ENCODE measurements around the gene TSC2.
"Not testable (repeated sequence)": the region's sequence is repeated elsewhere in the genome, so short reads cannot be mapped to it uniquely, and the experiment has no call there.

TSC2 gene

GRCh38 chr16:2107791-2108125 is 60.0 kb downstream of the TSC2 start:
- DNase-seq, result not testable (repeated sequence)

GRCh38 chr16:2108446-2109270 is 60.9 kb downstream of the TSC2 start:
- not testable (repeated sequence) for DNase-seq

GRCh38 chr16:2109271-2109580 is 61.4 kb downstream of the TSC2 start:
- DNase-seq, result not testable (repeated sequence)

GRCh38 chr16:2109872-2110271 is 62.1 kb downstream of the TSC2 start:
- DNase-seq, result not testable (repeated sequence)

GRCh38 chr16:2110332-2111008 is 62.7 kb downstream of the TSC2 start:
- DNase-seq, result not testable (repeated sequence)

- DNase-seq, result not testable (repeated sequence)
Measured at GRCh38 chr16:2111009-2111353, 63.2 kb downstream of the TSC2 start.

GRCh38 chr16:2111412-2112335 is 63.9 kb downstream of the TSC2 start:
- not testable (repeated sequence) for DNase-seq

GRCh38 chr16:2112539-2113106 is 64.8 kb downstream of the TSC2 start:
- not testable (repeated sequence) for DNase-seq

GRCh38 chr16:2114225-2114624 is 66.4 kb downstream of the TSC2 start:
- DNase-seq, result not testable (repeated sequence)

GRCh38 chr16:2114885-2115590 is 67.3 kb downstream of the TSC2 start:
- DNase-seq, result not testable (repeated sequence)

GRCh38 chr16:2115591-2115973 is 67.8 kb downstream of the TSC2 start:
- no peak for DNase-seq

GRCh38 chr16:2116428-2116827 is 68.6 kb downstream of the TSC2 start:
- DNase-seq, result not testable (repeated sequence)

GRCh38 chr16:2117341-2117740 is 69.6 kb downstream of the TSC2 start:
- not testable (repeated sequence) for DNase-seq

GRCh38 chr16:2117960-2118722 is 70.4 kb downstream of the TSC2 start:
- not testable (repeated sequence) for DNase-seq

- DNase-seq, result not testable (repeated sequence)
Measured at GRCh38 chr16:2121325-2121724, 73.5 kb downstream of the TSC2 start.

- no peak for DNase-seq
Measured at GRCh38 chr16:2121853-2122252, 74.1 kb downstream of the TSC2 start.

- no peak for DNase-seq
Measured at GRCh38 chr16:2122429-2122828, 74.6 kb downstream of the TSC2 start.

GRCh38 chr16:2122934-2123683 is 75.3 kb downstream of the TSC2 start:
- not testable (repeated sequence) for DNase-seq

- DNase-seq, result not testable (repeated sequence)
Measured at GRCh38 chr16:2123706-2124376, 76.1 kb downstream of the TSC2 start.

- DNase-seq, result not testable (repeated sequence)
Measured at GRCh38 chr16:2124377-2124693, 76.5 kb downstream of the TSC2 start.
